SK-N-MC (cell line): ENCODE measurements around the gene LRMDA.

ENCODE experiments used
- DNase-seq: peaks from one replicate; pipeline ENCODE4 v3.0.0-alpha.2; 2011; ENCODE audit warnings: low read depth, low spot score
- H3K27ac ChIP-seq: fragments of 200-600 bp; sonication (generic); 2 replicates; pipeline ENCODE4 v1.5.1; 2016; ENCODE audit warnings: mixed run types
- H3K36me3 ChIP-seq: fragments of 200-600 bp; sonication (generic); 2 replicates; pipeline ENCODE4 v1.6.1; 2017; ENCODE audit warnings: antibody characterized with exemption, low read length, mixed read lengths; ENCODE audit not compliant: insufficient read depth
- H3K4me3 ChIP-seq: fragments of 200-600 bp; sonication (generic); 2 replicates; pipeline ENCODE4 v1.5.1; 2016
- H3K9ac ChIP-seq: fragments of 200-600 bp; sonication (generic); 2 replicates; pipeline ENCODE4 v1.8.0; 2017; ENCODE audit warnings: mixed run types, mixed read lengths; ENCODE audit not compliant: insufficient read length
- H3K9me3 ChIP-seq: fragments of 200-600 bp; sonication (generic); 2 replicates; pipeline ENCODE4 v1.6.1; 2017; ENCODE audit warnings: low read depth, mild to moderate bottlenecking, antibody characterized with exemption, low read length, moderate library complexity, mixed read lengths
- EZH2 ChIP-seq: fragments of 200-600 bp; sonication (generic); IDR thresholded peaks from one replicate; pipeline ENCODE4 v1.6.1; 2017; ENCODE audit warnings: antibody characterized with exemption
- FOXP2 ChIP-seq: optimal IDR thresholded peaks from 2 replicates; pipeline ENCODE3; 2011; ENCODE audit warnings: mild to moderate bottlenecking, moderate library complexity; ENCODE audit not compliant: insufficient read depth; ENCODE audit errors: extremely low read length, control extremely low read depth
- POLR2AphosphoS5 ChIP-seq: IDR thresholded peaks from 2 replicates; pipeline ENCODE4 v1.6.1; 2012; ENCODE audit warnings: mild to moderate bottlenecking, low read depth, low read length, borderline replicate concordance

The LRMDA gene

DNA sequence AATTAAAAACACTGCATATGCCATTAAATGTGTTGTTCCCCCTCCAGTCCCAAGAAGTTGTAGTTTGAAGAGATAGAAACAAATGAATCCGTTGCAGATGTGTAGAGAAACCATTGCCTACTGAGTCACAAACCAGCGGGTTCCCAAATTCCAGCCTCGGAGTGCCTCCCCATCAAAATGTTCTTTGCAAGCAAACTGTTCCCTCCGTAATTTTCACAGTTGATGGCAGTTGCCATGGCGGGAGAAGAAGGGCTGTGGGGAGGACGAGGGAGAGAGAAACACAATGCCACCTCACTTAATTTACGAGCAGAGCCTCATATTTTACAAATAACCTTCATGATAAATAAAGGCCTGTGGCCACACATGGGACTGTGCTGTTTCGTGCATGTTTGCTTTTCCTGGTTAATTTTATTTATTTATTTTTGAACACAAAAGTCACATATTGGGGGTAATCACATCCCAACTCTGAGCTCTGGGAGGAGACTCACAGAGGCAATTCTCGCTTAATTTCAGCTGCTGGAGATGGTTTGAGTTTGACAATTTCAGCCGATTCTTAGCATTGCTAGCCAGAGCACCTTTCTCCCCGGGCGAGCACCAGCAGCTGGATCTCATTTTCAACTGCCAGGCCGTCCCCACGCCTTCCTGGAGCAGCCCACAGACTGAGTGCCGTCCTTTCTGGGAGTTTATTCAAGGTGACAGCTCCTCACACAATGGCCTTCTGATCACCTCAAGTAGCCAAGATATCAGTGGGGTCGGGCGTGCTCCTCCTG, 1122.0 kb downstream of the LRMDA start:
- TF ChIP-seq POLR2AphosphoS5: no peak
- no peak for TF ChIP-seq FOXP2
- no peak for TF ChIP-seq EZH2
- Histone ChIP-seq H3K27ac (no peak overlapping the region), H3K36me3 (no peaks in the 10 kb centered on the region), H3K9ac (no peak overlapping the region), H3K4me3 (no peak overlapping the region), H3K9me3 (no peaks in the 10 kb centered on the region)
- no peak for DNase-seq

DNA sequence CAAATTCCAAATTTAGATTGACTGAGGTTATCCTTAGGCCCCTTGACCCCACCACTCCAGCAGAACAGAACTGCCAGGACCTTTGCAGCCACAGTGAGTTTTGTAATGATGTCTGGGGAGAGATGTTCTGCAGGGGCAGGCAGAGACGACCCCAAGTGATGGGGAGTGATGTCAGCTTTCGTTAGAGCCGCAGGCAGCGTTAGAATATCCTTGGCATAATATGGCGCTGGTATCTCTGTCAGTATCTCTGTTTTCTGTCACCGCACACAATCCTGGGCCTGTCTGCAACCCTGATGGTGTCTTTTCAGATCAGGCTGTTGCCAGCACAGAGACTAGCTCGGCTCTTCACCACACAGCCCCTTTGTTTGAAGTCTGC, 1122.6 kb downstream of the LRMDA start:
- Histone ChIP-seq H3K9me3 (no peaks in the 10 kb centered on the region), H3K27ac (no peak overlapping the region), H3K4me3 (no peak overlapping the region), H3K9ac (no peak overlapping the region), H3K36me3 (no peaks in the 10 kb centered on the region)
- DNase-seq: no peak
- TF ChIP-seq FOXP2 (no peak), EZH2 (no peak), POLR2AphosphoS5 (no peak)

DNA sequence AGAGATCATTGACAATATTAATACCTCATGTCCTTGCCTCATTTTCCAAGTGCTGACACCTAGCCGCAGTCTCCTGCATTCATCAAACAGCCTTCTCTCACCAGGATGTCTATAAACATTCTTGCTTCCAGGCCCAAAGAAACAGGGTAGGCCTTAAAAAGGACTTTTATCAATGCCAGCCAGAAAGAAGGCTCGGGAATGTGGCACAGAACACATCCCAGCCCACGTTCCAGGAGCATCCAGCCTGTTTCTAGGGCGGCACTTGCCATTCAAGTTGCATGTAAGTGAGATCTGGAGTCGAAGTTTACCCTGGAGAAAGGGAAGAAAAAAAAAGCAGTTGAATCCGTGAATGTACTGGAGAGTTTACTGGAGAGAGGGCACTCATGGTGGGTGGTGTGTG, 1123.1 kb downstream of the LRMDA start:
- no peak for DNase-seq
- Histone ChIP-seq H3K27ac (no peak overlapping the region), H3K36me3 (no peaks in the 10 kb centered on the region)

DNA sequence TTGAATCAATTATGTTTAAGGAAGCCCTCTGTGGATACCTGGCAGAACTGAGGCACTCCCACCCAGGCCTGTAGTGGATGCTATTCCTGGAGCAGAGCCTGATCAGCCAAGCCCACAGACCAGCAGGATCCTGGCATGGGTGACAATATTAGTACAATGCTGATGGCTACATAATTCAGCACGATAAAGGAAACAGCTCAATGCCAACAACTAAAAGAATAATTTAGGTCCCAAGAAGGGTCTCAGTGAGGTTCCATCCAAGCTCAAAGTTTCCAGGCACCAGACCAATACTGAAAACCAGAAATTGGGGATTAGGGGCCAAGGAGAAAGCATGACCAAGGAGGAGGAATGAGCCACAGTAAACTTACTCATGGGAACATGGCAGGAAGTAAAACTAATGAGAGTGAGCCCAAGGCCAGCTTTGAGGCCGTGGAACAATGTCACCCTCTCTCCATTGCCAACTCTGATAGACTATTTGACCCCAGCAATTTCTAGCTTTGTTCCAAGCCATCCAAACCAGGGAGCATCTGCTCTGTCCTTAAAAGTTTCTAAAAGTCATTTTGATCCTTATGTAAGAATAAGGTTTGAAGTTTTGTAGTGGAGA, 1123.7 kb downstream of the LRMDA start:
- Histone ChIP-seq H3K9ac (no peak overlapping the region), H3K27ac (no peak overlapping the region), H3K9me3 (no peaks in the 10 kb centered on the region), H3K36me3 (no peaks in the 10 kb centered on the region), H3K4me3 (no peak overlapping the region)
- no peak for DNase-seq
- TF ChIP-seq FOXP2 (no peak), EZH2 (no peak), POLR2AphosphoS5 (no peak)

More for the DNA sequence above, 1123.1 kb downstream of the LRMDA start:
- no peak overlapping the region for H3K4me3 ChIP-seq
- H3K9me3 ChIP-seq: no peaks in the 10 kb centered on the region
- no peak overlapping the region for H3K9ac ChIP-seq
- TF ChIP-seq POLR2AphosphoS5: no peak
- TF ChIP-seq EZH2: no peak
- TF ChIP-seq FOXP2: no peak

DNA sequence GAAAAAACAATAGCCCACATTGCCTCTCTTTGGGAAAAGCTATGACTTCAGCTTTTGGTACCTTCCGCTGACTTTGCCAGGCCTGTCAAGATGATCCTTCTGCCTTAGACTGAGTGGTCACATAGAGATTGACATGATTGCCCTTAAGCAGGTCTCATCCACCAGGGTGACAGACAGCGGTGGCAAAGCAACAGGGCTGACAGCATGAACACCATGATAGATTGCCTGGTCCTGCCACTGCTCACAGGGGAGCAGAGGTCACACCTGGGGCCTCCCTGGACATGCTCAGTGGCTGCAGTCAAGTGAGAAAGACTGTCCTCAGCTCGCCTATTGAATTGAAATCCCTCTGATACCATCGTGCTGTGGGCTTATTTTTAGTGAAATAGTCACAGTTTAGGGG, 1125.9 kb downstream of the LRMDA start:
- Histone ChIP-seq H3K4me3 (no peak overlapping the region), H3K9me3 (no peaks in the 10 kb centered on the region), H3K9ac (no peak overlapping the region), H3K36me3 (no peaks in the 10 kb centered on the region), H3K27ac (no peak overlapping the region)
- no peak for TF ChIP-seq FOXP2
- TF ChIP-seq POLR2AphosphoS5: no peak
- no peak for TF ChIP-seq EZH2
- no peak for DNase-seq

DNA sequence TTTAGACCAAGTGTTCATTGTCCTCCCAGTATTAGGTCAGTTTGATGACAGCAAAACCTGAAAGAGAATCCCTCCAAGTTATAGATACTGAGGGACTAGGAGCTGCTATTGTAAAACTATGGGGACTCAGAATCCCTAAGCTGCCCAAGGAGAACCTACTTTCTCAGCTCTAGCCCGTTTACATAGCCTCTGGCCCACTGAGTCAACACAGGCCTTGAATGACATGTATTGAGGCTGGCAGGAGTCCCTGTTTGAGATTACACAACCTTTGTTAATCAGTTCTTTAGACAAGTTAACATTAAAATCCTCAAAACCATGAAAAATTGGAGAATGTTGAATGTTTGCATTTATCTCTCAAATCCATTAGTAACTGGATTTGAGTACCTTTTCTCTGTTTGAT, 1127.2 kb downstream of the LRMDA start:
- Histone ChIP-seq H3K4me3 (no peak overlapping the region), H3K27ac (no peak overlapping the region), H3K36me3 (no peaks in the 10 kb centered on the region), H3K9me3 (no peaks in the 10 kb centered on the region), H3K9ac (no peak overlapping the region)
- TF ChIP-seq FOXP2 (no peak), POLR2AphosphoS5 (no peak), EZH2 (no peak)
- DNase-seq: no peak

DNA sequence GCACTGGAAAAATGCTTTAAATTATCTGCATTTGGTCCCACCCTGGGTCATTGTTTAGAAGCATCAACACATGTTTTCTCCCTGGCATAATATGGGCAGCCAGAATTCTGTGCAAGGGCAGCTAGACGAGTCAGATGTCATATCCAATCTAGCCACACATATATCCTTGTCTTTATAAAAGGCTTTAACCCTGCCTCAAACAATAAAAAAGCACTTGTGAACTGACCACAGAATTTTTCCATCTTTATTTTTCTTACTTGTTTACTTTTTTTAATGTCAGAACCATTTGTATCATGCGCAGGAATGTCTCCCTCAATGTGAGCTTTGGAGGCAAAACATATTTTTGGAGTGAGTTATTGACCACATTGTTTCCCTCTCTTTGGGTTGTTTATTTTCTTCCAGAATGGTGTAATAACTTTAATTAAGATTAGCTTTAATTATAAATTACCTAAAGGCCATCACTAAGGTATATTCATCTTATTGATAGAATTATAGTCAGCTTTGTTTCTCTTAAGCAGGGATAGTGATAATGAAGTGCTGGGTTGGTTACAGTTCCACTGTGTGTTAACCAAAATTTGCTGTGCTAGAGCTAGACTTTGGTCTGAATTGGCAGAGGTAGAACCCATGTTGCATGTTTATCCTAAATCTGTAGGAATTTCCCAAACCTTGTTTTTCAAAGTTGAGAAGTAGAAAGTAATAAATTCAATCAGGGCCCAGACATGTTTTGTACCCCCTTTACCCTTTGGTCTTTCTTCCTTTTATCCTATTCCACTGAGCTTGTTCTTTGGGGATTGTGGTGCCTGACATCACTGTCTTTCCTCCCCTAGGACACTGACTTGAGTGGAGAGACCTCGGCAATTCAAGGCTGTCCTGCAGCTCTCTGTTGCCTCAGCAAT, 1127.8 kb downstream of the LRMDA start:
- H3K4me3 ChIP-seq: no peak overlapping the region
- no peak overlapping the region for H3K9ac ChIP-seq
- no peak overlapping the region for H3K27ac ChIP-seq
- TF ChIP-seq POLR2AphosphoS5 (no peak), EZH2 (no peak), FOXP2 (no peak)
- DNase-seq: no peak
- H3K36me3 ChIP-seq: no peaks in the 10 kb centered on the region
- no peaks in the 10 kb centered on the region for H3K9me3 ChIP-seq

DNA sequence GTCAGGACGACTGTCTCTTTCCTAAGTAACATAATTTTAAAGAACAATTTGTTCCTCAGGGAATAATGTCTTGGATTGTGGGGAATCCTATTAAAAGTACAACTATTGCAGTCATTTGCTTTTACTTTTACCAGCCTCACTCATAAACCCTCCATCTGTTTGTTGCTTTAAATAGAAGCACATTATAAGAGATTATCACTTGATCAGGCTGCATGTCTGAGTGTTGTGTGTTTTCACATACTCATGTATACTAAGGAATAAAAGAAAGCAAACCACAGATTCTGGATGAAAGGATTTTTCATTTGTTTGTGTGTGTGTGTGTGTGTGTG, 1128.4 kb downstream of the LRMDA start:
- no peak for TF ChIP-seq POLR2AphosphoS5
- no peak for TF ChIP-seq EZH2
- TF ChIP-seq FOXP2: no peak
- Histone ChIP-seq H3K4me3 (no peak overlapping the region), H3K27ac (no peak overlapping the region), H3K9ac (no peak overlapping the region), H3K9me3 (no peaks in the 10 kb centered on the region), H3K36me3 (no peaks in the 10 kb centered on the region)
- no peak for DNase-seq
